GOT3 (cell line): ENCODE measurements around the gene PITX2.

Experiments
- DNase-seq: peaks from one replicate; lab custom pipeline; 2025; ENCODE audit warnings: mixed read lengths; lab: John Stamatoyannopoulos, UW

Gene PITX2

DNA sequence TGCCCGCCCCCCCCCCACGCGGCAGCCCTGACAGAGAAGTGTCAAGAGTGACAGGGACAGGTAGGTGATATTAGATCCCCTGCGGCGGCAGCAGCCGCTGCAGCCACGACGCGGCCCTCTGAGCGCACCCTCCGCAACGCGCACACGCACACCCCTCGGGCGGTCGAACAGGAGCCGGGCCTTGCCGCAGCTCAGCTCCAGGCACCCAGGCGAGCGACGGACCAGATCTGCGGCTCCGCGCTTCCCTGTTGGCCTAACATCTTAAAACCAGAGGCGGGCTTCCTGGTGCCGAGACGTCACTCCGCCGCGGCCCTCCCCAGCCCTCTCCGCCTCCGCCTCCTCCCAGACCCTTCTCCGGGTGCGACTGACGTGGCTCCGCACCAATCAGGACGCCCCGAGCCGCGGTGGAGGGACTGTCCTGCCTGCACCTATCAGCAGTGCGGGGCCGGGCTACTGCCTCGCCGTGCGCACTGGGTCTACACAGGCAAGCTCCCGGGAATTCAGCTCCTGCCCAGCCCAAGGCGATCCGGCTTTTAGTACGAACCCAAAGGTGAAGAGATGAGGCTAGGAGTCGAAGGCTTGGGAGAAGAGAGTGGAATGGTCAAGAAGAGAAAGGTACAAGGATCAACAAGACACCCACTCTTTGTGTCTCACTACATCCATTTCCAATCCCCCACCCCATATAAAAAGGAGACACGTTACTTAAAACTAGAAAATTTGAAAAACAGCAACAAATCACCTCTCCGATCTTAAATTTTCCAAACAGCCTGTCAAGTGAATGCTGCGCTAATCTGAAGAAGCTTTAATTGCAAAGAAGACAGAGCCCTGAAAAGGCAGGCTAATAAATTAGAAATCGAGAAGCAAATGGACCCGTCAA is at the start of gene PITX2:
Gene PITX2 (minus strand): TSS at position 237 of the 877 bp plus-strand sequence. CDS start 617 bp downstream, outside the sequence.
- DNase-seq: peak; percentile 86

- no peak for DNase-seq
Measured at GRCh38 chr4:110671679-110672078, 48.8 kb upstream of the PITX2 start.

DNA sequence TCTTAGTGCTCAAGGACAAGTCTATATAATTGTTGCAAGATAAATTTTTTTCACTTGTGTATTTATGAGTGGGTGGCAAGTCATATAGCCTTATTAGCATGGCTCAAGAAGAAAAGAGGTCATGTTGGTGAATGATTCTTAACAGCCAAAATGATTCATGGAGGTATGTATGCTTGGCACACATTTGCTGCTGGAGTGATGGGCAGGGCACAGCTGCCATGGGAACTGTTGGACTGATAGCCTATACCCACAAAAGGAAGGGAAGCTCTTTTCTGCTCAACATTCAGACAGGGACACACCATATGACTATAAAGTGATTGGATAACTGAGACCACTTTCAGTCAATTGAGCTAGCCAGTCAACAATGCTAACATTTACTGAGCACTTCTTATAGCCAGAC is 46.8 kb upstream of the PITX2 start:
- no peak for DNase-seq

DNA sequence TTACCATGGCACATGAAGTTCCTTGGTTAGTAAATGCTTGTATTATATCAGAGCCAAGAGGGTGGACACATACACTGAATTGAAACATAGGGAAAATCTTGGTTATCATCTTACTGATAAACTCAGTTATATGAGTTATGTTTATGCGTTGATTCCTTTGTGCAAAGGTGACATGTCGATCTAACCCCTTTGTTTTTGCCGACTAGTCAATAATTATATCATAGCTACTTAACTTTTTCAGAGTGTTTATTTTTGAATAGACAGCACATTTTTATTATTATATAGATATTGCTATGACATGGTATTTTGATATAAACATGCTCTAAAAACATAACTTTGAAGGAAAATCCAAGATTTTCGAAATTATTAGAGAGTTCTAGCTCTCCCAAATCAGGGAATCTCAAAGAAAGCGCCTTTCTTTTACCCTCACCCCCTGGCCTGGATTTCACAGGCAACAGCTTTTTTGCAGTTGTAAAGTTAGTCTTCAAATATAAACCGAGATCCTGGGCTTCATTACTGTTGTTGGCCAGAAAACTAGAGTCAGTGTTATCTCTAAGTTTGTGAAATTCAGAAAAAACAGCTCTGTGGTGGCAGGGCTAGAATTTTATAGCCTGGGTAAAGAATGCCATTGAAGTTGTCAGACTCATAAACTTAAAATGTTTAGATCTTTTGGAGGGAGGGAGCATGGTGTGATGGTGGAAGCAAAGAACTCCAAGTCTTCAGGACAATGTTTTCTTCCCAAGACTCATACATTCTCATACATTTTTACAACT is 45.8 kb upstream of the PITX2 start:
- no peak for DNase-seq

- no peak for DNase-seq
Measured at GRCh38 chr4:110667670-110668069, 44.8 kb upstream of the PITX2 start.

- DNase-seq: no peak
Measured at GRCh38 chr4:110666030-110666429, 43.2 kb upstream of the PITX2 start.

- DNase-seq: no peak
Measured at GRCh38 chr4:110663738-110664444, 41.0 kb upstream of the PITX2 start.

DNA sequence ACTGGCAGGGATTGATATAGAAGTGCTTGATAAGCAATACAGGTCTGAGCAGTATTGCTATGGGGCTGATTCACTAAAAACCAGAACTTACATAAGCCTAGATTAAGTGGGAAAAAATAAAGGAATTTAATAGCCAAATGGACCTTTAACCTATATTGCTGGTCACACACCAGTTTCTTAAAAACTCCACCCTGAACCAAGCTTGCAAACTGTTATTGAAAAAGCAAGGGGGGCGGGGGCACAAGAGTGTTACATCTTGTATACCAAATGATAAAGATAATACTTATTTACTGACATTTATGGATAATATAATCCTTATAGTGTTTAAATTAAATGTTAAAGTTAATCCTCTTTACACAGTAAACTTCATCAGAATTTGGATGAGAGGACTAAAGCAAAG is 40.3 kb upstream of the PITX2 start:
- no peak for DNase-seq

DNA sequence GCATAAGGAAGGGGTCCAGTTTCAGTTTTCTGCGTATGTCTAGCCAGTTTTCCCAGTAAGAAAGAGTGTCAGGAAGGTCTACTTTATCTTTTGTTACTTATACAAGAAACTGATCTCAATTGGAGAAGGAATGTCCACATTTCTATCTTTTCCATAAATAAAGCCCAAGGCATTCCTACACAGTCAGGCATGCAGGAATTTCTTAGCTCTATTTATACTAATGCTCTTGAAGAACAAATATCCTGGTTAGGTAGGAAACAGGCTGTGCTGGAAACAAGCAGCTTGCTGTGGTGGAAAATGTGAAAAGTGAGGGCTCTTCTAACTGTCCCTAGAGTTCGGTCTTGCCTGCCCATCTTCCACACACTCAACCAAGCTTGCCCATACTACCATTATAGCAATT is 37.9 kb upstream of the PITX2 start:
- DNase-seq: no peak

DNA sequence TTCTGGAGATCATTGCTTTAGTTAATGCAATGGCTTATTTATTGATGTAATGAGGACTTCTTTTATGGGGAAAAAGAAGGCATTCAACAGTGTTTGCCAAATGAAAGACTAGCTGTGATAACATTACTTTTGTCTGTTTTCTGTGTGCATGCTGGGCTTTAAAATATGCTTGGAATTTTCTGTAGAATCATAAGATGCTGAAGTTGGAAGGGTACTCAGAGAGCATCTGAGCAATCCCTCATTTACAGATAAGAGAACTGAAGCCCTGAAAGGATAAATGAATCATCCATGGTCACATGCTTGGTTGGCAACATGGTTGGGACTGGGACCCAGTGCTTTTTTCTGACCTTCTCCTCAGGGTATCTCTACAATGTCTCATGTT is 31.4 kb upstream of the PITX2 start:
- DNase-seq: no peak

GRCh38 chr4:110653321-110654253 is 30.7 kb upstream of the PITX2 start:
- DNase-seq: no peak

- no peak for DNase-seq
Measured at GRCh38 chr4:110644008-110644407, 21.1 kb upstream of the PITX2 start.

DNA sequence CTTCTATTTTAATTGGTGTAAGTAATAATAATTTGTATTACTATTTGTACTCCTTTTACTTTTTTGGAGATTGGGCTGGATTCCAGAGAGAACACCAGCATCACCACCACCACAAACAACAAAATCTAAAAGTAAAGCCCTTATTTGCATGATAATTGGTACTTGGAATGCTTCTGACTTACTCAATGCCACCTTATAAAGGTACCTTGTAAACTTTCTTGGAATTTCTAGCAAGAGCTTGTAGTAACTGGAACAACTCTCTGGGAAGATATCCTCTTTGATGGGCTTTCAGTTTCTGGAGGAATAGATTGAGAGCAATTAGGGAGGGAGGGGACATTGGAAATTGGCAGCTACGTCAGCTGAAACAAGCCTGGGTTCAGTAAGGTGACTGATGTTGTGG is 20.2 kb upstream of the PITX2 start:
- DNase-seq: no peak

DNA sequence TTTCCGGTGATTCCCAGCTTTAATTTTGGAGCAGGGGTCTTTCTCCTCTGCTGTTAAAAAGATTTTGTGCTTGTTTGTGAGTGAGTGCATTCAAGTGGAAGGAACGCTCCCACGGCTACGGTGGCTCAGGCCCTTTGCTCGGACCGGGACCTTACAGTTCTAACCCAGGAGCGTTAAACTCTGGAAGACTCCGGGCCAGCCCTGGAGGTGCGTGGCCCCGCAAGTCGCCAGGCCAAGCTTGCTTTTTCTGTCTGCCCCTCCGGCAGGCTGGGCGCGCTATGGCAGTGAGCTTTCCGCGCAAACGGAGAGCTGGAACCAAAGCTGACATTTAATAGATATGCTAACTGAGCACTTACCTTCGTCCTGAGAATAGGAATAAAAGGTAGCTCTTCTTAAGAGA is 18.3 kb upstream of the PITX2 start:
- no peak for DNase-seq

DNA sequence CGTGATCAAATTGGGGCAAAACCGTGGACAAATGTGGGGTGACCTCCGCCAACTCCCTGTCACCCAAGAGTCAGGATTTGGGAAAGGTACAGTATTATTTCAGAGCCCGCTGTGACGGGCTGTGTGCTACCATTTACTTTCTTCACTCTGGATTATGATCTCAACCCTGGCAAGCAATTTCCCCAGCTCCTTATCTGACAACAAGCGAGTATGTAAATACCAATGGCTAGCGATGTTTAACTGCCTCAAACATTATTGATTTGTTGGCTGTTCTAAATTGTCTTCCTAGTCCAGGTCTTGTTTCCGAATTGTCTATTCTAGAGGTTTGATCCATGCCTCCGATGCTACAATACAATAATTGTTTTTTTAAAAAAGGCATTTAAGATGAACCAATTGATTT is 17.7 kb upstream of the PITX2 start:
- no peak for DNase-seq

GRCh38 chr4:110639207-110640090 is 16.6 kb upstream of the PITX2 start:
- no peak for DNase-seq

DNA sequence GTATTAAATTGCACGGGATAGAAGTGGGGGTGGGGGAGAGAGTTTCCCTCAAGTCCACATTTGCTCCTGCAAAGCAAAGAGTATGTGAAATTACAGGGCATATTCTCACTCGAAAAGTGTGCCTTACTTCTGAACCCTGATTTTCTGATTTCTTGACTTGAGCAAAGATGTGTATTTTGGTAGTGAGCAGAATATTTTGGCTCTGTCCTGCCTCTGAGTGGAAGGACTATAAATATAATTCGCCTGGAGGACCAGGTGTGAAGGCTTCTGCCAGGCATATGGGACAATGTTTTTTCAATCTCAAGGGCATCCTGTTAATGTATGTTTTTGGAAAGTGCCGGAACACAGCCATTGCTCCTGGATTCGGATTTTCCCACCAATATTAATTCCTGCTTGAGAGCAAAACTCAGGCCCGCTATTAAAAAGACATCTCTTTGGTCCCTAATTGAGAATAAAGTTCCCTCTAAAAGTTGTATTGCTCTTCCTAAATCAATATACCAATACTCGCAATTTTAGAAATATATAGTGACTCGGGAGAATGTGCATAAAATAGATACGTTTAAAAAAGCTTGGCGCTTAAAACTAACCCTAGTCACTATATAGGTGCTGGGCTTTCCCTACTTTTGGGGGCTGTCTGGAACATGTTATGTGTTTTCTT is 15.3 kb upstream of the PITX2 start:
- DNase-seq: no peak

DNA sequence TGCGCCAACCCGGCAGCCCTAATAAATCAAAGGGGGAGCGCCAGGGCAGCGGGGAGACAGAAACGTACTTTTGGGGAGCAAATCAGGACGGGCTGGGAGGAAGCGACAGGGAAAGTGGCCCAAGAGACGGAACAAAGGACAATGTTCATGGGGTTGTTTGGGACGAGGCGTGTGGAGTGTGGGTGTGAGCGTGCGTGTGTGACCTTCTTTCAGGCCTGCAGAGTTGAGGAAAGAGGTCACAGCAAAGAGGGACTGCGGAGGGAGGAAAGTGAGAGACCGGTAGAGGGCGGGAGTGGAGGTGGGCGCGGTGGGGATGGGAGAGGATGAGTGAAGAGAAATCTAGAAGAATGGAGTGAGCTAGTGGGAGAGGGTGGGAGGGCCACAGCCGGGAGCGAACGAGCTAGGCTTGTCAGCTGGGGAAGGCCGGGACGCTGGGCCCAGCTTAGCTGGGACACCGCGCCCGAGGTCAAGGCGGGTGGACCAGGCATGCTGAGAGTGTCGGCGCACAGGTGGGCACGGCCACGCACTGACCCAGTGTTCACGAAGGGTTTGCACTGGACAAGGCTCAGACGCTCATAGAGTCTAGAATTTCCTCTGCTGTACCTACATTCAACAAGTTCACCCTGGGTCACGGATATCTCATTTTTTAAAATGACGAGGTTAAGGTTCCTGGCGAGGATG is 14.7 kb upstream of the PITX2 start:
- DNase-seq: no peak

- peak; percentile 3 for DNase-seq
Measured at GRCh38 chr4:110636680-110637407, 14.0 kb upstream of the PITX2 start.
